IMR-90 (cell line): ENCODE measurements around the gene GPR142. TPM values are rescaled to one million over a fixed set of nuclear protein-coding genes. Genes with fewer than 3 reads are reported as not detected.

Experiments
- ATAC-seq: fragments of 200-7000 bp; cut with Tn5 transposase; 2 replicates; pipeline ENCODE4 v1.9.1; 2020; ENCODE audit warnings: low read depth, mild to moderate bottlenecking, moderate library complexity
- BruUV-seq: library from RNA; stranded (reverse); fragments of 400-500 nt; replicated peaks from 2 replicates; lab custom pipeline; 2021; lab: Mats Ljungman, UMichigan
- CTCF ChIA-PET: fragments of 300-600 bp; formaldehyde crosslinking; extraction: SDS; loops from one replicate; lab custom pipeline; 2021; ENCODE audit warnings: antibody characterized with exemption; lab: Yijun Ruan, JAX
- POLR2A ChIA-PET: fragments of 300-600 bp; sonication (Branson Sonifier 250); formaldehyde crosslinking; loops from one replicate; lab custom pipeline; 2022; ENCODE audit warnings: antibody characterized with exemption; ENCODE audit not compliant: unreplicated experiment; lab: Charles Lee
- DNase-seq: peaks from one replicate; pipeline ENCODE4 v3.0.0; 2013
- H2AFZ ChIP-seq: replicated peaks from 2 replicates; pipeline ENCODE3; 2013; ENCODE audit warnings: low read length, mild to moderate bottlenecking; ENCODE audit not compliant: poor library complexity
- H2AK5ac ChIP-seq: 2 replicates; pipeline ENCODE4 v1.6.1; 2013; ENCODE audit warnings: low read depth, low read length, inconsistent platforms
- H2AK9ac ChIP-seq: replicated peaks from 2 replicates; pipeline ENCODE3; 2013; ENCODE audit warnings: mild to moderate bottlenecking, low read depth, low read length, moderate library complexity; ENCODE audit not compliant: poor library complexity
- H2BK120ac ChIP-seq: 2 replicates; pipeline ENCODE4 v1.6.1; 2013; ENCODE audit warnings: low read depth, low read length, inconsistent platforms
- H2BK15ac ChIP-seq: 3 replicates; pipeline ENCODE4 v1.6.1; 2013; ENCODE audit warnings: low read depth, low read length, inconsistent platforms
- H2BK20ac ChIP-seq: 2 replicates; pipeline ENCODE4 v1.6.1; 2013; ENCODE audit warnings: low read depth, mild to moderate bottlenecking, inconsistent platforms, low read length, moderate library complexity
- H2BK5ac ChIP-seq: 2 replicates; pipeline ENCODE4 v1.6.1; 2013; ENCODE audit warnings: mild to moderate bottlenecking, low read depth, low read length, inconsistent platforms; ENCODE audit not compliant: poor library complexity, severe bottlenecking
- H3K14ac ChIP-seq: replicated peaks from 2 replicates; pipeline ENCODE4 v1.6.1; 2013; ENCODE audit warnings: low read depth, low read length, inconsistent platforms
- H3K18ac ChIP-seq: 2 replicates; pipeline ENCODE4 v1.6.1; 2013; ENCODE audit warnings: low read depth, low read length, control low read depth
- H3K23ac ChIP-seq: 2 replicates; pipeline ENCODE4 v1.6.1; 2013; ENCODE audit warnings: low read depth, low read length, inconsistent platforms
- H3K27ac ChIP-seq: 2 replicates; pipeline ENCODE4 v1.5.1; 2013; ENCODE audit warnings: mild to moderate bottlenecking, control low read depth, low read length; ENCODE audit not compliant: insufficient read depth
- H3K27me3 ChIP-seq: 2 replicates; pipeline ENCODE4 v1.6.1; 2013; ENCODE audit warnings: low read length; ENCODE audit not compliant: control insufficient read depth, insufficient read depth
- H3K36me3 ChIP-seq: 2 replicates; pipeline ENCODE4 v1.6.1; 2013; ENCODE audit warnings: low read length, mixed read lengths; ENCODE audit not compliant: control insufficient read depth, insufficient read depth
- H3K4ac ChIP-seq: 2 replicates; pipeline ENCODE4 v1.6.1; 2013; ENCODE audit warnings: low read depth, low read length, inconsistent platforms
- H3K4me1 ChIP-seq: 2 replicates; pipeline ENCODE4 v1.6.1; 2013; ENCODE audit warnings: low read length, mixed read lengths; ENCODE audit not compliant: control insufficient read depth, insufficient read depth
- H3K4me2 ChIP-seq: 2 replicates; pipeline ENCODE4 v1.6.1; 2013; ENCODE audit warnings: low read depth, mild to moderate bottlenecking, control low read depth, low read length, moderate library complexity
- H3K4me3 ChIP-seq: 2 replicates; pipeline ENCODE4 v1.5.1; 2013; ENCODE audit warnings: low read depth, mild to moderate bottlenecking, control low read depth, low read length, moderate library complexity; ENCODE audit not compliant: insufficient read depth
- H3K56ac ChIP-seq: 2 replicates; pipeline ENCODE4 v1.6.1; 2013; ENCODE audit warnings: low read length, inconsistent platforms; ENCODE audit not compliant: insufficient read depth; ENCODE audit errors: extremely low read depth
- H3K79me1 ChIP-seq, 2 experiments: 2 replicates each; pipeline ENCODE4 v1.6.1; 2013; ENCODE audit warnings: low read length in 2 of 2, inconsistent platforms in 1 of 2, low read depth in 1 of 2
- H3K9ac ChIP-seq: 2 replicates; pipeline ENCODE4 v1.6.1; 2013; ENCODE audit warnings: low read depth, low read length, control low read depth
- H3K9me1 ChIP-seq: 2 replicates; pipeline ENCODE4 v1.6.1; 2013; ENCODE audit warnings: low read length, inconsistent platforms; ENCODE audit not compliant: insufficient read depth
- H3K9me3 ChIP-seq: 2 replicates; pipeline ENCODE4 v1.6.1; 2013; ENCODE audit warnings: low read length; ENCODE audit not compliant: control insufficient read depth, insufficient read depth
- H4K20me1 ChIP-seq: 2 replicates; pipeline ENCODE4 v1.6.1; 2013; ENCODE audit warnings: low read length, inconsistent platforms; ENCODE audit not compliant: insufficient read depth
- H4K5ac ChIP-seq: 2 replicates; pipeline ENCODE4 v1.6.1; 2013; ENCODE audit warnings: mild to moderate bottlenecking, low read depth, low read length, control low read depth
- H4K8ac ChIP-seq, 2 experiments: 2 replicates each; pipeline ENCODE4 v1.6.1; 2013; ENCODE audit warnings: low read depth in 2 of 2, low read length in 2 of 2, control low read depth in 1 of 2, inconsistent platforms in 1 of 2
- H4K91ac ChIP-seq: 2 replicates; pipeline ENCODE4 v1.6.1; 2013; ENCODE audit warnings: low read depth, low read length, inconsistent platforms; ENCODE audit not compliant: insufficient read depth
- BHLHE40 ChIP-seq: fragments of 150-350 bp; IDR thresholded peaks from 2 replicates; pipeline ENCODE4 v1.6.1; 2016; ENCODE audit warnings: mild to moderate bottlenecking, low read depth, low read length
- MAFK ChIP-seq: IDR thresholded peaks from 2 replicates; pipeline ENCODE4 v1.6.1; 2012; ENCODE audit warnings: low read depth, low read length, improper control_type of control experiment
- MAZ ChIP-seq: IDR thresholded peaks from 2 replicates; pipeline ENCODE4 v1.6.1; 2012; ENCODE audit warnings: low read depth, mild to moderate bottlenecking, low read length, improper control_type of control experiment, moderate library complexity, borderline replicate concordance
- MXI1 ChIP-seq: IDR thresholded peaks from 2 replicates; pipeline ENCODE4 v1.6.1; 2012; ENCODE audit warnings: low read depth, mild to moderate bottlenecking, low read length, moderate library complexity, borderline replicate concordance
- NFE2L2 ChIP-seq: fragments of 150-350 bp; IDR thresholded peaks from 2 replicates; pipeline ENCODE4 v1.6.1; 2016; ENCODE audit warnings: low read depth, mild to moderate bottlenecking, low read length
- POLR2A ChIP-seq: IDR thresholded peaks from 2 replicates; pipeline ENCODE4 v1.6.1; 2012; ENCODE audit warnings: mild to moderate bottlenecking, low read depth, low read length
- RAD21 ChIP-seq: IDR thresholded peaks from 2 replicates; pipeline ENCODE4 v1.6.1; 2012; ENCODE audit warnings: low read length, improper control_type of control experiment
- RCOR1 ChIP-seq: IDR thresholded peaks from 2 replicates; pipeline ENCODE4 v1.6.1; 2012; ENCODE audit warnings: mild to moderate bottlenecking, low read length, improper control_type of control experiment; ENCODE audit not compliant: insufficient replicate concordance
- SMC3 ChIP-seq: fragments of 150-350 bp; IDR thresholded peaks from 2 replicates; pipeline ENCODE4 v1.6.1; 2016; ENCODE audit warnings: low read depth, mild to moderate bottlenecking, antibody characterized with exemption, low read length, moderate library complexity
- USF2 ChIP-seq: fragments of 150-350 bp; IDR thresholded peaks from 2 replicates; pipeline ENCODE4 v1.6.1; 2017; ENCODE audit warnings: mild to moderate bottlenecking, antibody characterized with exemption, low read length, low read depth
- WGBS, 2 experiments: methylation state at CpG; one replicate each; pipeline versions ENCODE4 v1.1.5 to v1.1.7; 2013; ENCODE audit warnings: missing lambda C conversion rate in 2 of 2; ENCODE audit not compliant: insufficient read length in 1 of 2; ENCODE audit errors: extremely low coverage in 2 of 2; 5-methylcytosine and 5-hydroxymethylcytosine counted together
- dilution Hi-C: fragments of 300-500 bp; cut with HindIII; formaldehyde crosslinking; loops from one replicate; pipeline ENCODE4 v1.14.3; 2018; ENCODE audit warnings: low sequenced_read_pairs; ENCODE audit not compliant: unreplicated experiment
- in situ Hi-C: fragments of 300-500 bp; cut with MboI; formaldehyde crosslinking; loops from 3 replicates; pipeline ENCODE4 v1.14.3; 2019; ENCODE audit warnings: low sequenced_read_pairs, inconsistent platforms, mixed read lengths
- intact Hi-C: fragments of 100-400 bp; cut with micrococcal nuclease; formaldehyde crosslinking; loops from 2 replicates; pipeline ENCODE4 v1.10.0; 2022
- polyA plus RNA-seq, 3 experiments: library from polyadenylated mRNA; depleted of rRNA; stranded (reverse); fragments of >200 nt; gene quantifications; 2 replicates each; pipeline ENCODE4 v1.2.3, GENCODE V29; 2012; ENCODE audit warnings: low replicate concordance in 1 of 3
- total RNA-seq: library from RNA; depleted of rRNA; stranded (reverse); fragments of >200 nt; gene quantifications from 2 replicates; pipeline ENCODE4 v1.2.3, GENCODE V29; 2012
- TF ChIP-seq, protein P1 (sequence below): fragments of 150-350 bp; IDR thresholded peaks from 2 replicates; pipeline ENCODE4 v1.6.1; 2016; ENCODE audit warnings: low read depth, mild to moderate bottlenecking, low read length, moderate library complexity, borderline replicate concordance

GPR142 gene
- total and polyA plus RNA-seq, 2 of the 4 experiments (the other 2 are of a cell fraction) = not detected

- H3K56ac ChIP-seq = no peak overlapping the region
- no peak overlapping the region for H2BK120ac ChIP-seq
- no peaks in the 10 kb centered on the region for H3K36me3 ChIP-seq
- H4K5ac ChIP-seq = no peak overlapping the region
- H3K4me1 ChIP-seq = no peaks in the 10 kb centered on the region
- H2BK15ac ChIP-seq = no peak overlapping the region
- dilution Hi-C loops = no loop called here
- H3K18ac ChIP-seq = no peak overlapping the region
- ChIA-PET CTCF (no interaction called here), POLR2A (no interaction called here)
- H2AK5ac ChIP-seq = no peak overlapping the region
- no peak overlapping the region for H3K9ac ChIP-seq
- H2BK20ac ChIP-seq = no peak overlapping the region
- H4K8ac ChIP-seq = no peak overlapping the region
- no CpG with 5 or more reads among the region's 6 CpGs for WGBS, 2 experiments
- H2AK9ac ChIP-seq = no peak overlapping the region
- TF ChIP-seq MXI1 (no peak), MAFK (no peak), RAD21 (no peak), BHLHE40 (no peak), POLR2A (no peak), NFE2L2 (no peak), SMC3 (no peak), USF2 (no peak), RCOR1 (no peak), MAZ (no peak)
- TF ChIP-seq, protein P1, sequence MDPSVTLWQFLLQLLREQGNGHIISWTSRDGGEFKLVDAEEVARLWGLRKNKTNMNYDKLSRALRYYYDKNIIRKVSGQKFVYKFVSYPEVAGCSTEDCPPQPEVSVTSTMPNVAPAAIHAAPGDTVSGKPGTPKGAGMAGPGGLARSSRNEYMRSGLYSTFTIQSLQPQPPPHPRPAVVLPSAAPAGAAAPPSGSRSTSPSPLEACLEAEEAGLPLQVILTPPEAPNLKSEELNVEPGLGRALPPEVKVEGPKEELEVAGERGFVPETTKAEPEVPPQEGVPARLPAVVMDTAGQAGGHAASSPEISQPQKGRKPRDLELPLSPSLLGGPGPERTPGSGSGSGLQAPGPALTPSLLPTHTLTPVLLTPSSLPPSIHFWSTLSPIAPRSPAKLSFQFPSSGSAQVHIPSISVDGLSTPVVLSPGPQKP = no peak
- no peak overlapping the region for H3K4ac ChIP-seq
- no peak overlapping the region for H3K4me2 ChIP-seq
- no peaks in the 10 kb centered on the region for H3K9me1 ChIP-seq
- H3K9me3 ChIP-seq = peaks cover 15% of the 10 kb centered on the region
- H2AFZ ChIP-seq = no peak overlapping the region
- H2BK5ac ChIP-seq = no peak overlapping the region
- H4K91ac ChIP-seq = no peak overlapping the region
- H3K27ac ChIP-seq = no peak overlapping the region
- no peak for ATAC-seq
- no TSS peak for BruUV-seq
- in situ Hi-C loops = no loop called here
- H3K27me3 ChIP-seq = no peaks in the 10 kb centered on the region
- intact Hi-C loops = no loop called here
- H3K23ac ChIP-seq = no peak overlapping the region
- DNase-seq = no peak
- H4K20me1 ChIP-seq = no peaks in the 10 kb centered on the region
- no peak overlapping the region for H3K14ac ChIP-seq
- H3K4me3 ChIP-seq = no peak overlapping the region
- no peaks in the 10 kb centered on the region for H3K79me1 ChIP-seq
These were observed 37.5 kb downstream of the GPR142 start for GRCh38 chr17:74404789-74405188.
